HepG2 (cell line): Measurements from ENCODE around the gene STMN1. TPM values are rescaled to one million over a fixed set of nuclear protein-coding genes. Genes with fewer than 3 reads are reported as not detected.

Experiments used
- ATF2 ChIP-seq: sonication (generic); formaldehyde crosslinking; IDR thresholded peaks from 2 replicates; pipeline ENCODE4 v1.4.0; 2020; ENCODE audit warnings: missing genetic modification reagents
- BORCS8-MEF2B ChIP-seq: sonication (generic); formaldehyde crosslinking; IDR thresholded peaks from 2 replicates; pipeline ENCODE4 v1.8.0; 2022; ENCODE audit warnings: mild to moderate bottlenecking, missing genetic modification reagents
- CHCHD3 ChIP-seq: sonication (generic); formaldehyde crosslinking; IDR thresholded peaks from 2 replicates; pipeline ENCODE4 v1.8.0; 2022; ENCODE audit warnings: mild to moderate bottlenecking, missing genetic modification reagents, moderate library complexity
- FOXC1 ChIP-seq: sonication (generic); formaldehyde crosslinking; IDR thresholded peaks from 2 replicates; pipeline ENCODE4 v1.8.0; 2022; ENCODE audit warnings: mild to moderate bottlenecking, missing genetic modification reagents, borderline replicate concordance
- GRHL1 ChIP-seq: sonication (generic); formaldehyde crosslinking; conservative IDR thresholded peaks from 2 replicates; pipeline ENCODE4 v1.8.0; 2022; ENCODE audit warnings: missing genetic modification reagents
- HOXA9 ChIP-seq: sonication (generic); formaldehyde crosslinking; IDR thresholded peaks from 2 replicates; pipeline ENCODE4 v1.8.1; 2022; ENCODE audit warnings: missing genetic modification reagents, mild to moderate bottlenecking, moderate library complexity, borderline replicate concordance
- KDM6A ChIP-seq: IDR thresholded peaks from 2 replicates; pipeline ENCODE4 v1.6.1; 2016; ENCODE audit warnings: low read depth
- NRL ChIP-seq: sonication (generic); formaldehyde crosslinking; IDR thresholded peaks from 2 replicates; pipeline ENCODE4 v1.5.0; 2020; ENCODE audit warnings: missing genetic modification reagents, mild to moderate bottlenecking, moderate library complexity, borderline replicate concordance
- TMF1 ChIP-seq: sonication (generic); formaldehyde crosslinking; IDR thresholded peaks from 2 replicates; pipeline ENCODE4 v1.8.1; 2022; ENCODE audit warnings: low read depth, missing genetic modification reagents
- ZBTB39 ChIP-seq: sonication (generic); formaldehyde crosslinking; IDR thresholded peaks from 2 replicates; pipeline ENCODE4 v1.5.0; 2020; ENCODE audit warnings: missing genetic modification reagents
- ZNF17 ChIP-seq: sonication (generic); formaldehyde crosslinking; IDR thresholded peaks from 2 replicates; pipeline ENCODE4 v1.5.0; 2020; ENCODE audit warnings: mild to moderate bottlenecking, missing genetic modification reagents
- ZNF407 ChIP-seq: sonication (generic); formaldehyde crosslinking; IDR thresholded peaks from one replicate; pipeline ENCODE4 v1.5.1; 2020; ENCODE audit warnings: mild to moderate bottlenecking, missing genetic modification reagents; ENCODE audit errors: not compliant biosample characterization
- ZNF781 ChIP-seq: sonication (generic); formaldehyde crosslinking; IDR thresholded peaks from 2 replicates; pipeline ENCODE4 v1.5.1; 2020; ENCODE audit warnings: borderline replicate concordance, mild to moderate bottlenecking, missing genetic modification reagents; ENCODE audit errors: not compliant biosample characterization
- polyA plus RNA-seq, 8 experiments: library from polyadenylated mRNA; depleted of rRNA in 3 of 8; stranded (reverse) in 7 of 8; unstranded in 1 of 8; fragments of >200 nt; fragmentation: Illumina TruSeq in 4 of 8; extraction: Trizol in 4 of 8; gene quantifications; 2 replicates each; pipeline versions ENCODE4 v1.2.1 to v1.2.3, GENCODE V29; 2011 to 2016; ENCODE audit warnings: low read depth in 4 of 8, missing spikeins in 1 of 8, mixed read lengths in 1 of 8; ENCODE audit not compliant: insufficient read depth in 1 of 8
- total RNA-seq, 5 experiments: library from RNA; depleted of rRNA; stranded (reverse); fragments of >200 nt; fragmentation: Illumina TruSeq; extraction: Trizol; gene quantifications; 2 replicates each; pipeline ENCODE4 v1.2.3, GENCODE V29; 2016; ENCODE audit warnings: low read depth in 1 of 5

Gene STMN1
- total and polyA plus RNA-seq, 2 of the 13 experiments (the other 11 are each of a cell fraction or from before 2014, with no cell fraction given) = 45.9 to 409 TPM

GRCh38 chr1:25875856-25876692 lies 30.1 kb downstream of the STMN1 start (continued):
- TF ChIP-seq HOXA9 (CRISPR knock-in tag) (0 out of 2 replicates have a peak, but pooled peaks have one; percentile 2), ATF2 (CRISPR knock-in tag) (0 out of 2 replicates have a peak, but pooled peaks have one; percentile 6), ZNF407 (peak; percentile 14), BORCS8-MEF2B (peak; percentile 1; the same call in 1 of the 2 replicates), ZNF781 (peak; percentile 7), ZBTB39 (no peak), NRL (CRISPR knock-in tag) (0 out of 2 replicates have a peak, but pooled peaks have one; percentile 6), GRHL1 (CRISPR knock-in tag) (no peak), FOXC1 (0 out of 2 replicates have a peak, but pooled peaks have one; percentile 15), TMF1 (CRISPR knock-in tag) (no peak), CHCHD3 (CRISPR knock-in tag) (no peak), KDM6A (CRISPR knock-in tag) (no peak), ZNF17 (CRISPR knock-in tag) (no peak)
